T-helper 1 cell treated with Interleukin-12 subunit alpha and Interleukin-12 subunit beta and Interleukin-4 antibody, amounts not matched to agents 30 ng/mL and 1 ng/mL, for 36 hours (primary cell): ENCODE results near the gene HOXA7. TPM values are rescaled to one million over a fixed set of nuclear protein-coding genes. Genes with fewer than 3 reads are reported as not detected.

ENCODE experiments used
- intact Hi-C: fragments of 100-400 bp; cut with micrococcal nuclease; formaldehyde crosslinking; loops from one replicate; pipeline ENCODE4 v1.15.1; 2024
- total RNA-seq: library from RNA; stranded (reverse); gene quantifications from 2 replicates; pipeline ENCODE4 v1.2.3, GENCODE V29; 2022

HOXA7 gene
- total RNA-seq, 1 donor from 2014 or later: not detected

GRCh38 chr7:27111042-27111750, 45.3 kb downstream of the HOXA7 start:
- intact Hi-C loops: no loop called here

- intact Hi-C loops: no loop called here
Measured at GRCh38 chr7:27110186-27111031, 46.1 kb downstream of the HOXA7 start.

- intact Hi-C loops: no loop called here
Measured at GRCh38 chr7:27109466-27110185, 46.8 kb downstream of the HOXA7 start.

GRCh38 chr7:27108390-27109127, 47.9 kb downstream of the HOXA7 start:
- intact Hi-C loops: no loop called here

- intact Hi-C loops: no loop called here
Measured at GRCh38 chr7:27107391-27108381, 48.8 kb downstream of the HOXA7 start.

GRCh38 chr7:27106901-27107240, 49.6 kb downstream of the HOXA7 start:
- intact Hi-C loops: no loop called here

GRCh38 chr7:27106181-27106900, 50.1 kb downstream of the HOXA7 start:
- intact Hi-C loops: no loop called here

- intact Hi-C loops: no loop called here
Measured at GRCh38 chr7:27105301-27106031, 51.0 kb downstream of the HOXA7 start.

GRCh38 chr7:27104341-27105058, 52.0 kb downstream of the HOXA7 start:
- intact Hi-C loops: no loop called here

Other genes starting within 250 kb of the HOXA7 start
- 0.22 and 0.41 TPM in 2 replicates for gene HOXA1, start 60.7 kb downstream of the HOXA7 start, total RNA-seq
- gene HOXA2, start 54.0 kb downstream of the HOXA7 start, total RNA-seq: not detected in 2 replicates
- 0.22 TPM in 1 of 2 replicates, not detected in the other for gene HOXA4, start 25.9 kb downstream of the HOXA7 start, total RNA-seq
- gene HOXA5, start 13.0 kb downstream of the HOXA7 start, total RNA-seq: not detected in 2 replicates
- gene HOXA6, start 8.9 kb downstream of the HOXA7 start, total RNA-seq: not detected in 2 replicates
- not detected in 2 replicates for gene HOXA3, start 4.1 kb downstream of the HOXA7 start, total RNA-seq
- gene HOXA9, start 8.9 kb upstream of the HOXA7 start, total RNA-seq: not detected in 2 replicates
- gene HOXA10, start 17.6 kb upstream of the HOXA7 start, total RNA-seq: not detected in 2 replicates
- not detected in 2 replicates for gene HOXA11, start 28.6 kb upstream of the HOXA7 start, total RNA-seq
- gene HOXA13, start 43.4 kb upstream of the HOXA7 start, total RNA-seq: not detected in 2 replicates
- not detected in 2 replicates for gene EVX1, start 86.1 kb upstream of the HOXA7 start, total RNA-seq